HL-60 (cell line): Measurements from ENCODE around the gene RER1.
A peak's percentile ranks its signal among the peaks of the same experiment; 100 is the strongest.

ENCODE experiments used
- DNase-seq, 2 experiments: peaks; one replicate each; pipeline ENCODE4 v3.0.0-alpha.2; 2010 to 2020; ENCODE audit warnings: low read depth in 1 of 2, low spot score in 1 of 2
- H3K27ac ChIP-seq: fragments of 250-450 bp; sonication (Bioruptor Pico); replicated peaks from 2 replicates; pipeline ENCODE4 v1.5.1; 2020; ENCODE audit warnings: mild to moderate bottlenecking, moderate library complexity
- H3K27me3 ChIP-seq: fragments of 250-450 bp; sonication (Bioruptor Pico); 2 replicates; pipeline ENCODE4 v1.5.1; 2021; ENCODE audit warnings: mild to moderate bottlenecking, moderate library complexity; ENCODE audit not compliant: insufficient read depth, poor library complexity, severe bottlenecking
- H3K4me3 ChIP-seq: replicated peaks from 2 replicates; pipeline ENCODE4 v1.5.1; 2011; ENCODE audit warnings: mild to moderate bottlenecking, control low read depth, low read length; ENCODE audit not compliant: insufficient read depth
- GABPA ChIP-seq: IDR thresholded peaks from 2 replicates; pipeline ENCODE4 v1.6.1; 2012; ENCODE audit warnings: low read depth
- POLR2AphosphoS5 ChIP-seq: IDR thresholded peaks from 2 replicates; pipeline ENCODE4 v1.6.1; 2012; ENCODE audit warnings: low read depth
- SPI1 ChIP-seq: IDR thresholded peaks from 2 replicates; pipeline ENCODE4 v1.6.1; 2012; ENCODE audit warnings: low read depth, mild to moderate bottlenecking, borderline replicate concordance
- long read RNA-seq: library from polyadenylated mRNA; unstranded; transcript quantifications from one replicate; pipeline ENCODE4 v2.0.0, GENCODE V29; 2020
- TF ChIP-seq, protein P1 (sequence below): IDR thresholded peaks from one replicate; pipeline ENCODE4 v1.5.1; 2011; ENCODE audit warnings: low read length, control low read depth, inconsistent platforms; ENCODE audit not compliant: insufficient read depth
- TF ChIP-seq, protein P2 (sequence below): IDR thresholded peaks from 2 replicates; pipeline ENCODE4 v1.6.1; 2012; ENCODE audit warnings: low read depth; ENCODE audit not compliant: insufficient replicate concordance

The RER1 gene, protein sequence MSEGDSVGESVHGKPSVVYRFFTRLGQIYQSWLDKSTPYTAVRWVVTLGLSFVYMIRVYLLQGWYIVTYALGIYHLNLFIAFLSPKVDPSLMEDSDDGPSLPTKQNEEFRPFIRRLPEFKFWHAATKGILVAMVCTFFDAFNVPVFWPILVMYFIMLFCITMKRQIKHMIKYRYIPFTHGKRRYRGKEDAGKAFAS
- long read RNA-seq, transcript RER1-202 (7 exons, 1,404 nt) = minor isoform, 6 of 374 reads
- long read RNA-seq, transcript RER1-207 (6 exons, 2,469 nt) = minor isoform, 5 of 374 reads
- long read RNA-seq, transcript RER1-209 (7 exons, 3,044 nt) = major isoform, 316 of 374 reads
- long read RNA-seq, partial matches to known transcripts = 10 of 374 reads
- long read RNA-seq, other reads (novel, unspliced or antisense) = 34 of 374 reads

DNA sequence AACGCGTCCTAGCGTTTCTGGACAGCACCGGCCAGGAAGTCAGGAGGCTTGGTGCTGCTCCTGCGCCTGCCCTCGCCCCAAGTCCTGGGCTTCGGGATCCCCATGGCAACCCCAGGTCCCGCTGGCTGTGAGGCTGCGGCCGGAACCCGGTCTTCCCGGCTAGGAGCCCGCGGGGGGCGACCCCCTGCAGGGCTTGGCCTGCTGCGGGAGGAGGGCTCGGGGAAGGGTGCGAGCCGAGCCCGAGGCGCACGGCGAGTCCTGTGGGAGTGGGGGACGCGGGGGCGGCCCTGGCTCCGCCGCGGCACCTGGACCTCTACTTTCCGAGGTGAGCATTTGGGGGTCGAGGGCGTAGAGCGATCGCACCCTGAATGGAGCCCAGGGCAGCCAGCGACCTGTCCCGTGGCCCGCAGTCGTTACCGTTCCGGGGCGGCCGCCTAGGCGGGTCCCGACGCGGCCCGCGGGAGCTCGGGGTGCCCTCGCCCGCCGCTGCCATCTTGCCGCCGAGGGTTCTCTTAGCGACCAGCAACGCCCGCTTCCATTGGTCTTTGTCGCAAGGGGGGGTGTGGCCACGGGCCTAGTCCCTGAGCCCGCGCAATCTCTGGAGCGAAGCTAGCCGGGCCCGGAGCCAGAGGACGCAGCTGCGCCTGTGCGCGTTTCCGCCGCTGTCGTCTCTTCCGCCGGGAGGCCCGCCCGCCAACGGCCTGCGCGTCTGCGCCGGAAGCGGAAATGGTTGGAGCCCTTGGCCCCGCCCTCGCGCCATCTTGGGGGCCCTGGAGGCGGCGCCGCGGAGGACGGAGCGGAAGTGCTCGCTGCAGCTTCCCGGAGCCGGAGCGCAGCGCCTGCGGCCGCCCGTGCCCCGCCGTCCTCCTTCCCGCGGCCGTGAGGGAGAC, at the start of gene RER1, which contains the start of gene MORN1:
TSS of gene RER1 (plus strand) at position 801 of the 890 bp plus-strand sequence. CDS start 3,950 bp downstream, outside the sequence.
TSS of gene MORN1 (minus strand) at position 514 of the 890 bp plus-strand sequence. CDS start at position 493, 21 bp downstream.
- TF ChIP-seq SPI1 = peak; percentile 82; the same call in 1 of the 2 replicates
- TF ChIP-seq, protein P1, sequence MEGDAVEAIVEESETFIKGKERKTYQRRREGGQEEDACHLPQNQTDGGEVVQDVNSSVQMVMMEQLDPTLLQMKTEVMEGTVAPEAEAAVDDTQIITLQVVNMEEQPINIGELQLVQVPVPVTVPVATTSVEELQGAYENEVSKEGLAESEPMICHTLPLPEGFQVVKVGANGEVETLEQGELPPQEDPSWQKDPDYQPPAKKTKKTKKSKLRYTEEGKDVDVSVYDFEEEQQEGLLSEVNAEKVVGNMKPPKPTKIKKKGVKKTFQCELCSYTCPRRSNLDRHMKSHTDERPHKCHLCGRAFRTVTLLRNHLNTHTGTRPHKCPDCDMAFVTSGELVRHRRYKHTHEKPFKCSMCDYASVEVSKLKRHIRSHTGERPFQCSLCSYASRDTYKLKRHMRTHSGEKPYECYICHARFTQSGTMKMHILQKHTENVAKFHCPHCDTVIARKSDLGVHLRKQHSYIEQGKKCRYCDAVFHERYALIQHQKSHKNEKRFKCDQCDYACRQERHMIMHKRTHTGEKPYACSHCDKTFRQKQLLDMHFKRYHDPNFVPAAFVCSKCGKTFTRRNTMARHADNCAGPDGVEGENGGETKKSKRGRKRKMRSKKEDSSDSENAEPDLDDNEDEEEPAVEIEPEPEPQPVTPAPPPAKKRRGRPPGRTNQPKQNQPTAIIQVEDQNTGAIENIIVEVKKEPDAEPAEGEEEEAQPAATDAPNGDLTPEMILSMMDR = no peak
- TF ChIP-seq GABPA = peak; percentile 96
- DNase-seq = peak; percentile 99
- Histone ChIP-seq H3K4me3 (peak within 1 kb of the TSS; percentile 100), H3K27ac (peak within 1 kb of the TSS; percentile 65), H3K27me3 (no peaks in the 10 kb centered on the region)

DNA sequence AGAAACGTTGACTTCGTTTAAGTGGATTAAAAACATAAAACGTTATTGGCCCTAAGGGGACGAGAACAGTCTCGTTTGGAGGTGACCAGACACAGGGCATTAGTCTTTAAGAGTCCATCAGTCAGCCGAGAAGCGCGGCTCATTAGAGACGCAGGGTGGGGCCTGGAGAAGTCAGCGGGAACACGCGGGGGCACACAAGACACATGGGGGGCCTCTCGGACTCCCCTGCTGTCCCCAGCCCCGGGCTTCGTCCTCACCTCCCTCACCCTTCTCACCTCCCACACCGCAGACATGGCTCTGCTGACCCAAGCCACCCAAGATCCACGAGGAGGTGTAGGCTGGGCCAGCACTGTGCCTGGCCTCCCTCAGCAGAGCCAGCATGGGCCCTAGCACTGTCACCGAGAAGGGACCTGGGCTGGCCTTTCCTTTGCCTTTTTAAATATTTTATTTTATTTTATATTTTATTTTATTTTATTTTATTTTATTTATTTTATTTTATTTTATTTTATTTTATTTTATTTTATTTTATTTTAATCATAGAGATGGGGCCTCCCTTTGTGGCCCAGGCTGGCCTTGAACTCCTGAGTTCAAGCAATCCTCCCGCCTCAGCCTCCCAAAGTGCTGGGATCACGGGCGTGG, 49.1 kb upstream of the RER1 start:
- no peak for TF ChIP-seq POLR2AphosphoS5
- no peak for TF ChIP-seq SPI1
- TF ChIP-seq, protein P1 = no peak
- TF ChIP-seq, protein P2, sequence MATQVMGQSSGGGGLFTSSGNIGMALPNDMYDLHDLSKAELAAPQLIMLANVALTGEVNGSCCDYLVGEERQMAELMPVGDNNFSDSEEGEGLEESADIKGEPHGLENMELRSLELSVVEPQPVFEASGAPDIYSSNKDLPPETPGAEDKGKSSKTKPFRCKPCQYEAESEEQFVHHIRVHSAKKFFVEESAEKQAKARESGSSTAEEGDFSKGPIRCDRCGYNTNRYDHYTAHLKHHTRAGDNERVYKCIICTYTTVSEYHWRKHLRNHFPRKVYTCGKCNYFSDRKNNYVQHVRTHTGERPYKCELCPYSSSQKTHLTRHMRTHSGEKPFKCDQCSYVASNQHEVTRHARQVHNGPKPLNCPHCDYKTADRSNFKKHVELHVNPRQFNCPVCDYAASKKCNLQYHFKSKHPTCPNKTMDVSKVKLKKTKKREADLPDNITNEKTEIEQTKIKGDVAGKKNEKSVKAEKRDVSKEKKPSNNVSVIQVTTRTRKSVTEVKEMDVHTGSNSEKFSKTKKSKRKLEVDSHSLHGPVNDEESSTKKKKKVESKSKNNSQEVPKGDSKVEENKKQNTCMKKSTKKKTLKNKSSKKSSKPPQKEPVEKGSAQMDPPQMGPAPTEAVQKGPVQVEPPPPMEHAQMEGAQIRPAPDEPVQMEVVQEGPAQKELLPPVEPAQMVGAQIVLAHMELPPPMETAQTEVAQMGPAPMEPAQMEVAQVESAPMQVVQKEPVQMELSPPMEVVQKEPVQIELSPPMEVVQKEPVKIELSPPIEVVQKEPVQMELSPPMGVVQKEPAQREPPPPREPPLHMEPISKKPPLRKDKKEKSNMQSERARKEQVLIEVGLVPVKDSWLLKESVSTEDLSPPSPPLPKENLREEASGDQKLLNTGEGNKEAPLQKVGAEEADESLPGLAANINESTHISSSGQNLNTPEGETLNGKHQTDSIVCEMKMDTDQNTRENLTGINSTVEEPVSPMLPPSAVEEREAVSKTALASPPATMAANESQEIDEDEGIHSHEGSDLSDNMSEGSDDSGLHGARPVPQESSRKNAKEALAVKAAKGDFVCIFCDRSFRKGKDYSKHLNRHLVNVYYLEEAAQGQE = no peak
- TF ChIP-seq GABPA = no peak
- Histone ChIP-seq H3K4me3 (no peak overlapping the region), H3K27ac (no peak overlapping the region)

DNA sequence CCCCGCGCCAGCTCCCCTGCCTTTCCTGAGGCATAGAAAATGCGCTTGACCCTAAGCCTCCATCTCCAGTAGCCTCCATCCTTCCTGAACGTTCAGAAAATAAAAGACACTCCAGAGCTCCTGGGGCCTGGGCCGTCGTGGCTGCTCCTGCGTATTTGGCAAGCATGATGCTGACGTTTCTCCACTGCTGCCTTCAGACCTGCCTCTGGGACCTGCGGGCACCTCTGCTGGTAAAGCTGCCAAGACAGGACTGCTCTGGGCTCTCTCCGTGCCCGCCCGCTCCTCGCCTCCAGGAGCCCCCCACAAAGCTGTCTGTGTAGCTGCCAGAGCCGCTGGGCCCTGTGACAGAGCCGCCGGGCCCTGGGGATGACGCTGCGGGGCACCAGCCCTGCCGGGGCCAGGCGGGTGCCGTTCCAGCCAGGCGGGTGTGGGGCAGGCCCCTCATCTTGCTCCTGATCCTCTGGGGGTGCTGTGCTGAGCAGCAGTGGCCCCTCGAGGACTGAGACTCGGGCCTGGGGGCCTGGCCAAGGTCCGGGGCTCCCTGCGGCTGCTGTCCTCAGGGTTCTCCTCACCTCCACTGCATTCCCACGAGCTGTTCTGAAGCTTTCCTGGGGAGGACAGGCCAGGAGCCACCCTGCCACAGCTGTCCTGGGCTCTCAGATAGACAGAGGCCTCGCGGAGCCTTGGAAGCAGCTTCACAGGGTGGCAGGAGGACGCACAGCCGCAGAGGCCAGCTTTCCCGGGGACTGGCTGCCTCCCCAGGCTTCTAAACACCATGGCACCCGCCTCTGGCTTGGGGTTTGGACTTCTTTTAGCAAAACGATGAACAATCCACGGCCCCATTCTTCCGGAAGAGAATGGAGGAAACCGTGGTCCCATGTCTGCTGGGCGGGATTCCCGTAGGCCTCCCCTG, 48.4 kb upstream of the RER1 start:
- Histone ChIP-seq H3K27me3 (no peaks in the 10 kb centered on the region), H3K4me3 (no peak overlapping the region), H3K27ac (no peak overlapping the region)
- no peak for DNase-seq
- TF ChIP-seq, protein P2 = no peak
- TF ChIP-seq, protein P1 = no peak
- TF ChIP-seq SPI1 (no peak), GABPA (no peak), POLR2AphosphoS5 (no peak)

More for the DNA sequence above, 49.1 kb upstream of the RER1 start:
- DNase-seq = no peak
- no peaks in the 10 kb centered on the region for H3K27me3 ChIP-seq
